Pulmonary artery endothelial cell (primary cell): ENCODE measurements around the gene RANBP9. TPM values are rescaled to one million over a fixed set of nuclear protein-coding genes. Genes with fewer than 3 reads are reported as not detected.

Experiments
- DNase-seq: peaks from one replicate; pipeline ENCODE4 v3.0.0-alpha.2; 2011; ENCODE audit warnings: low read depth, low spot score
- total RNA-seq: library from RNA; depleted of rRNA; stranded (reverse); fragments of >200 nt; gene quantifications from 2 replicates; pipeline ENCODE4 v1.2.3, GENCODE V29; 2014

The RANBP9 gene
- total RNA-seq, 1 donor from 2014 or later = 23.1 TPM

DNA sequence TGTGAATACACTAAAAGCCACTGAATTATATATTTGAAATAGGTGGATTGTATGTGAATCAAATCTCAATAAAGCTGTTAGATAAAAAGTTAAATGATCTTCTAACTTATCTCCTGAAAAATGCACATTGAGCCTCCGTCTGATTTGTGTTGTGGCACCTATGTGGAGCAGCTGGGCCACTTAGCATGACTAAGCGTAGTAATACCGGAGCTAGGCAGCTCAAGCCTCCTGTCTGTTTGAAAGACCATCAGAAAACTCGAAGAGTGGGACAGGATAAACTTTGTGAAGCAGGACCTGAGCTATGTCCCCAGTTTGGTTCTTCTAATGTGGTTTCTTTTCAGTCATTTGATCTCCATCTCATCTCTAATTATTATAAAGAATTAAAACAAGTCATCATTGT lies 107.5 kb downstream of the RANBP9 start:
- DNase-seq = no peak

- no peak for DNase-seq
Observed at GRCh38 chr6:13600036-13600435, 111.6 kb downstream of the RANBP9 start.

DNA sequence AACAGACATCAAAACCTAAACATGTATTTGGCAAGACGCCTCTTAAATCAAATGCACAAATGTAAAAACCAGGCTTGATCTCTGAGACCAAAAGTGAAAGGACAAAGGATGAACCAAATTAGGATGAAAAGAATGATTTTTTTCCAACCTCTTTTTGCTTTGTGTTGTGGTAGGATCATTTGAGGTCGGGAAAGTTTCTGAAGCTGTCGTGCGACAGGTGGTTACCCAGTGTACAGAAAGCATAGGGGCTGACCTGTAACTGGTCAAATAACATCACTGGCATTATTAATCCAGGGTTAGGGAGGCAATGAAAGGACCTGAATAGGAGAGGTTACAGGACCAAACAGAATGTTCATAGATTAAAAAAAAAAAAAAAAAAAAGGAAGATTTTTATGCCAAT lies 114.6 kb downstream of the RANBP9 start:
- DNase-seq = no peak

GRCh38 chr6:13593720-13594119 lies 117.9 kb downstream of the RANBP9 start:
- DNase-seq = no peak

GRCh38 chr6:13593103-13593502 lies 118.5 kb downstream of the RANBP9 start:
- no peak for DNase-seq

DNA sequence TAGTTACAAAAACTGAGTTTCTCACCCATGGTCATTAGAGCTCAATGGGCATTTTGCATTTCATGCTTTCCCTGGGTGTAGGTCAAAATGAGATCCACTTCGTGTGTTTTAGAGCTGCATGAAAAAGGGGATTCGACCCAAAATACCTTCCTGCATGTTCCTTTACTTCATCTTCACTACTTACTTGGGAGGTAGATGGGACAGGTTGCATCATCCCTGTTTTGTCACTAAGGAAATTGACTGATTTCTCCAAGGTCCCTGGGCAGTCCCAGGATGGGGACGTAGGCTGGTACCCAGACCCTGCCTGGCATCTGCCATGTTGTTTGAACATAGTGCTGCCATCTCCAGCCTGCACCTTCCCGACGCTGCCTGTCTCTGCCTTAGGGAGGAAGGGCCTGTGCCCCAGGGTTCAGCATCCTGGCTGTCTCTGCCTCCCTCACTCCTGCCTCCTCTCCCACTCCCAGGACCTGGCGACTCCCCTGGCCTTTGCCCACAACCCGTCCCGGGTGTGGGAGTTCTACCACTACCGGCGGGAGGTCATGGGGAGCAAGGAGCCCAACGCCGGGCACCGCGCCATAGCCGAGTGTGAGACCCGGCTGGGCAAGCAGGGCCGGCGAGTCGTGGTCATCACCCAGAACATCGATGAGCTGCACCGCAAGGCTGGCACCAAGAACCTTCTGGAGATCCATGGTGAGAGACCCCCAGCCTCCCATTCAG lies 120.3 kb downstream of the RANBP9 start:
- no peak for DNase-seq

DNA sequence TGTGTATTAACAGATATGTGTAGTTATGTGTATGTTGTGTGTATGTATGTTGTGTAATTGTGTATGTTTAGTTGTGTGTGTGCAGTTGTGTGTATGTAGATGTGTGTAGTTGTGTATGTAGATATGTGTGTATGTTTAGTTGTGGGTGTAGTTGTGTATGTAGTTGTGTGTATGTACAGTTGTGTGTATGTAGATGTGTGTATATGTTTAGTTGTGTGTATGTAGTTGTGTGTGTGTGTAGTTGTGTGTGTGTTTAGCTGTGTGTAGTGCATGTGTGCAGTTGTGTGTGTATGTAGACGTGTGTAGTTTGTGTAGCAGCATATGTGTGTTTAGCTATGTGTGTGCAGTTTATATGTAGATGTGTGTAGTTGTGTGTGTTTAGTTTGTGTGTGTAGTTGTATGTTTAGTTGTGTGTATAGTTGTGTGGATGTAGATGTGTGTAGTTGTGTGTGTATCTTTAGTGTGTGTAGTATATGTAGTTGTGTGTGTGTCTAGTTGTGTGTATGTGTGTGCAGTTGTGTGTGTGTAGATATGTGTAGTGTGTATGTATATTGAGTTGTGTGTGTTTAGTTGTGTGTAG lies 121.0 kb downstream of the RANBP9 start:
- DNase-seq = no peak

DNA sequence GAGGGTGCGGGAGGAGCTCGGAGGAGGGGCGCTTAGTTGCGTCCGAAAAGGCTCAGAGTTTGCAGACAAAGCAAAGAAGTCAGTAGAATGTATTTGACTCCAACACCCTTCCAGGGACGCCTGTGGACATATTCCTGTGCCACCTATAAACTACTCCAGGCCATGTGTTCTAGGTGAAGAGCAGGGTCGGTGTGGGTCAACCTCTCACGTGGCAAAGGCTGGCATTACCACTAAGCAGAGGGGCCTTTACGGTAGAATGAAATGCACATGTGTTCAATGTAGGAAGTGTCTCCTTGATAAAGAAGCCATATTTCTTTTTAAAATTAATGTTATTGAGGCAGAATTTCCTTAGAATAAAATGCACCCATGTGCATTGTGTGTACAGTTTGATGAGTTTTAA lies 121.8 kb downstream of the RANBP9 start:
- DNase-seq = no peak

- no peak for DNase-seq
Observed at GRCh38 chr6:13586603-13587542, 124.8 kb downstream of the RANBP9 start.

DNA sequence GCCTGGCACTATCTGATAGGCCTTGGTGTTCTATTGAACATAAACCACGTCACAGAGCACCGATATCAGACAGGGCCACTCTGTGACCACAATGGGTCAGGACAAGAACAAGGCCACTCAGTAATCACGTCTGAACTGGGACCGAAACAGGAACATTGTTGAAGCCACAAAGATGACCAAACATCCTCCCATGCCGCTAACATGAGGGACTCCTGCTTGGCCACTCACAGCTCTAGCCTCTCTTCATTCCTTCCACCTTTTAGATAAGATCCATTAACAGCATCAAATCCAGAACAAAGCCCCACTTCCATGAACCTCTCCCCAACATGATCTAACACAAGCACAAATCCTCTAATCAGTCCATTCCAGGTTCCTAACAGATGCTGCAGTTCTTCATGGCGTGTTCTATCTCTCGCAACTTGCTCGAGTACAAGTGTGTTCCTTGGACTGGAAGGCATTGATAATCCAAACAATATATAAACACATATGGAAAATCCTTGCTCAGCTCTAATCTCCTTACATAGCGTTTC lies 129.9 kb downstream of the RANBP9 start:
- DNase-seq = no peak

DNA sequence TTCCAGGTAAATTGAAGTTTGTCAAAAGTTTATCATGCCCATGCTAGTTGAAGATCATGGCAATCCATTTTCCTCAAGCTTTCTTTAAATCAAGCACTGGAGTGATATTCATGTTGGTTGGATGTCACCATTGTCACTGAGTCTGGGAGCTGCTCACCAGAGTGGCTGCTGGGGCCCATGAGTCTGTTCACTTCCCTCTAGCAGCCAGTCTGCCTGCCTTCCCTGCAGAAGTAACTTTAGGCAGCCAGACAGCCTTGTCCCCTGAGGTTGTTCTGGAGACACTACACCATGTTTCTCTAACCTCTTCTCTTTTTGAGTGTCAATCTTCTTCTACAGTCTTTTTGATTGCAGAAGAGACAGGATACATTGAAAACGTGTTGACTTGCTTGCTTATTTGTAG lies 131.7 kb downstream of the RANBP9 start:
- no peak for DNase-seq

GRCh38 chr6:13577926-13578325 lies 133.7 kb downstream of the RANBP9 start:
- DNase-seq = no peak

- no peak for DNase-seq
Observed at GRCh38 chr6:13576017-13576416, 135.6 kb downstream of the RANBP9 start.

DNA sequence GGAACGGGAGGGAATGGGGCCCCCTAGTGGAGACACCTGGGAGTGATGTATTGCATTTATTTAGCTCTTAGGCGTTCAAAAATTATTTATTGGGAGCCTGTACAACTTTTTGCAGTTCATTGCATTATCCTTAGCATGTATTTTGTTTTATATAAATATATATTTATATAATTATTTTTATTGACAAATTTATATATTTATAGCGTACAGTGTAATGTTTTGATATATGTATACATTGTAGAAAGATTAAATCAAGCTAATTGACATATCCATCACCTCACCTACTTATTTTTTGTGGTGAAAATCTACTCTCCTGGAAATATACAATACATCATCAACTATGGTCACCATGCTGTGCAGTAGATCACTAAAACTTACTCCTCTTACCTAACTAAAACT lies 136.3 kb downstream of the RANBP9 start:
- DNase-seq = no peak

- peak; percentile 45 for DNase-seq
Observed at GRCh38 chr6:13574571-13575376, 136.9 kb downstream of the RANBP9 start, which contains the start of gene SIRT5. Gene SIRT5 (plus strand): TSS chr6:13574601. CDS start chr6:13584111, 9,510 bp downstream.

GRCh38 chr6:13574149-13574570 lies 137.5 kb downstream of the RANBP9 start:
- DNase-seq = peak; percentile 66

DNA sequence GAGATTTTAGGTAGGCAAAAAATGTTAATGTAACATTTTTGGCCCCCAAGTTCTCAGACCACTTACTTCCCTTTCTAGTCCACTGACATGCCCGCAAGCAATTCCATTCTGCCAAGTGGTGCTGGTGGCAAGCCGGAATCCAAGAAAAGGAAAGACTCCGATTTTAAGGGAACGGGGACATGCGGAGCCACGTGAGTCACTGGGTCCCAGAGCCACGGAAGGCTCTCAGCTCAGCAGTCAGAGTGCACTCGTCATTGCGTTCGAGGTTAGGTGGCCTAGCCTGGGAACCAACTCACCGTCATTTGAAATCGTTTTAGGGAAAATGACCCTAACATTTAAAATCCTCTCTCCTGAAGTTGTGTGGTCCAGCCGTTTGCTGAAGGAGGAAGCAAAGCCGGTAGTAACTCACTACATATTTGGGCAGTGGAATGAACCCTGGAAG lies 137.9 kb downstream of the RANBP9 start:
- DNase-seq = no peak

- DNase-seq = no peak
Observed at GRCh38 chr6:13572951-13573654, 138.5 kb downstream of the RANBP9 start.

DNA sequence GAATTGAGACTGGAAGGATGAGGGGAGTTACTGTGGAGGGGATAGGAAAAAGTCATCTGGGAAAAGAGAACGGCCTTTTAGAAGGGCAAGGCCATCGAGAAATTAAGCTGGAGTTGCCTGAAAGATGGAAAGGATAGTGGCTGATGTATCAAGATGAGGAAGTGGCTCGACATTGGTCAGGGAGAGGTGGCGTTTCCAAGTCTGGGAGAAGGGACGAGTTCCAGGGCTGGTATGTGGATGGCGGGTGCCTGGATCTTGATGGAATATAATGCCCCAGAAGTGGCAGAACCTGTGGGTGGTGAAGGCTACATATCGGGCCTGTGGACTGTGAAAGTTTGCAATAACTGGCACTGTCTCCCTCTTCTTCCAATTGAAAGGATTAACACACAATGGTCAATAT lies 139.4 kb downstream of the RANBP9 start:
- no peak for DNase-seq
